DMS 273 (cell line): ENCODE results near the gene CD2AP.
"Not testable (repeated sequence)": the region's sequence is repeated elsewhere in the genome, so short reads cannot be mapped to it uniquely, and the experiment has no call there.

ENCODE experiments used
- DNase-seq: peaks from one replicate; lab custom pipeline; 2025; ENCODE audit not compliant: unreplicated experiment; lab: John Stamatoyannopoulos, UW

The CD2AP gene

GRCh38 chr6:47553243-47553642 is 75.7 kb downstream of the CD2AP start:
- DNase-seq = not testable (repeated sequence)

- not testable (repeated sequence) for DNase-seq
Observed at GRCh38 chr6:47556459-47556858, 78.9 kb downstream of the CD2AP start.

GRCh38 chr6:47563162-47563561 is 85.6 kb downstream of the CD2AP start:
- DNase-seq = no peak

- not testable (repeated sequence) for DNase-seq
Observed at GRCh38 chr6:47566602-47567001, 89.0 kb downstream of the CD2AP start.

GRCh38 chr6:47567586-47567985 is 90.0 kb downstream of the CD2AP start:
- DNase-seq = no peak

GRCh38 chr6:47571488-47571887 is 93.9 kb downstream of the CD2AP start:
- no peak for DNase-seq

- no peak for DNase-seq
Observed at GRCh38 chr6:47573109-47573508, 95.5 kb downstream of the CD2AP start.

- DNase-seq = no peak
Observed at GRCh38 chr6:47574789-47575188, 97.2 kb downstream of the CD2AP start.

- DNase-seq = no peak
Observed at GRCh38 chr6:47579040-47579439, 101.5 kb downstream of the CD2AP start.

GRCh38 chr6:47581591-47581990 is 104.0 kb downstream of the CD2AP start:
- DNase-seq = no peak

- no peak for DNase-seq
Observed at GRCh38 chr6:47587493-47587892, 109.9 kb downstream of the CD2AP start.

- no peak for DNase-seq
Observed at GRCh38 chr6:47592131-47592840, 114.7 kb downstream of the CD2AP start.

GRCh38 chr6:47593979-47594378 is 116.4 kb downstream of the CD2AP start:
- no peak for DNase-seq

- DNase-seq = no peak
Observed at GRCh38 chr6:47595785-47596184, 118.2 kb downstream of the CD2AP start.

- no peak for DNase-seq
Observed at GRCh38 chr6:47598367-47598766, 120.8 kb downstream of the CD2AP start.

- no peak for DNase-seq
Observed at GRCh38 chr6:47599512-47599911, 121.9 kb downstream of the CD2AP start.

GRCh38 chr6:47603227-47603626 is 125.6 kb downstream of the CD2AP start:
- no peak for DNase-seq

GRCh38 chr6:47603995-47604394 is 126.4 kb downstream of the CD2AP start:
- no peak for DNase-seq

- DNase-seq = no peak
Observed at GRCh38 chr6:47621838-47622449, 144.4 kb downstream of the CD2AP start.

GRCh38 chr6:47626782-47627181 is 149.2 kb downstream of the CD2AP start:
- no peak for DNase-seq

- DNase-seq = no peak
Observed at GRCh38 chr6:47628448-47629272, 151.1 kb downstream of the CD2AP start.

GRCh38 chr6:47629954-47630353 is 152.4 kb downstream of the CD2AP start:
- no peak for DNase-seq
